SK-N-SH (cell line): ENCODE data around the gene FRMD3.

ENCODE experiments used
- EP300 ChIP-seq, 2 experiments: IDR thresholded peaks; 2 replicates each; pipeline versions ENCODE4 v1.4.0 to v1.6.1; 2012; ENCODE audit warnings: borderline replicate concordance in 1 of 2, low read depth in 1 of 2, low read length in 1 of 2
- EZH2phosphoT487 ChIP-seq: fragments of 200-600 bp; sonication (generic); IDR thresholded peaks from 2 replicates; pipeline ENCODE4 v1.6.1; 2017; ENCODE audit warnings: low read depth, mixed run types, mild to moderate bottlenecking, antibody characterized with exemption, moderate library complexity, borderline replicate concordance
- GATA2 ChIP-seq: sonication (generic); formaldehyde crosslinking; IDR thresholded peaks from 2 replicates; pipeline ENCODE4 v1.5.0; 2020; ENCODE audit warnings: mild to moderate bottlenecking, missing genetic modification reagents
- MEF2A ChIP-seq: IDR thresholded peaks from 2 replicates; pipeline ENCODE4 v1.4.0; 2012; ENCODE audit warnings: low read depth, borderline replicate concordance
- POLR2AphosphoS5 ChIP-seq: IDR thresholded peaks from 2 replicates; pipeline ENCODE4 v1.6.1; 2012; ENCODE audit warnings: low read depth, low read length
- RFX5 ChIP-seq: IDR thresholded peaks from 2 replicates; pipeline ENCODE4 v1.6.1; 2012; ENCODE audit warnings: mild to moderate bottlenecking, improper control_type of control experiment, low read length
- TAF1 ChIP-seq: IDR thresholded peaks from 2 replicates; pipeline ENCODE4 v1.6.1; 2012; ENCODE audit warnings: low read depth, mild to moderate bottlenecking, low read length, moderate library complexity, borderline replicate concordance
- YY1 ChIP-seq: IDR thresholded peaks from 2 replicates; pipeline ENCODE4 v1.4.0; 2012; ENCODE audit warnings: low read depth, mild to moderate bottlenecking
- TF ChIP-seq, protein P1 (sequence below): fragments of 200-600 bp; sonication (generic); IDR thresholded peaks from 2 replicates; pipeline ENCODE4 v1.6.1; 2017; ENCODE audit warnings: antibody characterized with exemption, mild to moderate bottlenecking, moderate library complexity
- TF ChIP-seq, protein P2 (sequence below): IDR thresholded peaks from 2 replicates; pipeline ENCODE4 v1.4.0; 2012; ENCODE audit warnings: low read depth, borderline replicate concordance

DNA sequence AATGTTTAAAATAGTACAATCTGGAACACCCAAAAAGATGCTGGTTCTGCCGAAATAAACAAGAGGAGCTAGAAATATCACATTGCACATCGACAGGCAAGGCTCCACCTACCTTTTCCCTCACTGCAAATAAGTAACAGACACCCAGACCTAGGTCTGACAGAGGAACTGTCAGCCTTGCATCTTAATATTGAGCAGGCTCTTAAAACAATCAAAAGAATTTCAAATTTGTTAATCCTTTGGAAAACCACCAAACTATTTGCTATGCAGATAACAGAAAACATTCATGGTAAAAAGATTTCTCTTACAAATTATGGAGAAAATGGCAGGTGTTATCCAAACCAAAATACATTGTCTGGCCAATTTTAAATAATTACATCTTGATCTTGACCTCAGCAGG, 71.3 kb downstream of the FRMD3 start:
- no peak for TF ChIP-seq MEF2A
- TF ChIP-seq EZH2phosphoT487: no peak
- no peak for TF ChIP-seq TAF1
- TF ChIP-seq, protein P1, sequence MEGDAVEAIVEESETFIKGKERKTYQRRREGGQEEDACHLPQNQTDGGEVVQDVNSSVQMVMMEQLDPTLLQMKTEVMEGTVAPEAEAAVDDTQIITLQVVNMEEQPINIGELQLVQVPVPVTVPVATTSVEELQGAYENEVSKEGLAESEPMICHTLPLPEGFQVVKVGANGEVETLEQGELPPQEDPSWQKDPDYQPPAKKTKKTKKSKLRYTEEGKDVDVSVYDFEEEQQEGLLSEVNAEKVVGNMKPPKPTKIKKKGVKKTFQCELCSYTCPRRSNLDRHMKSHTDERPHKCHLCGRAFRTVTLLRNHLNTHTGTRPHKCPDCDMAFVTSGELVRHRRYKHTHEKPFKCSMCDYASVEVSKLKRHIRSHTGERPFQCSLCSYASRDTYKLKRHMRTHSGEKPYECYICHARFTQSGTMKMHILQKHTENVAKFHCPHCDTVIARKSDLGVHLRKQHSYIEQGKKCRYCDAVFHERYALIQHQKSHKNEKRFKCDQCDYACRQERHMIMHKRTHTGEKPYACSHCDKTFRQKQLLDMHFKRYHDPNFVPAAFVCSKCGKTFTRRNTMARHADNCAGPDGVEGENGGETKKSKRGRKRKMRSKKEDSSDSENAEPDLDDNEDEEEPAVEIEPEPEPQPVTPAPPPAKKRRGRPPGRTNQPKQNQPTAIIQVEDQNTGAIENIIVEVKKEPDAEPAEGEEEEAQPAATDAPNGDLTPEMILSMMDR: no peak
- no peak for TF ChIP-seq EP300 (IDR thresholded peaks at IDR 0.05; ENCODE audit: borderline replicate concordance in 1 of 2, low read depth in 1 of 2, low read length in 1 of 2)
- TF ChIP-seq YY1: no peak
- TF ChIP-seq, protein P2, sequence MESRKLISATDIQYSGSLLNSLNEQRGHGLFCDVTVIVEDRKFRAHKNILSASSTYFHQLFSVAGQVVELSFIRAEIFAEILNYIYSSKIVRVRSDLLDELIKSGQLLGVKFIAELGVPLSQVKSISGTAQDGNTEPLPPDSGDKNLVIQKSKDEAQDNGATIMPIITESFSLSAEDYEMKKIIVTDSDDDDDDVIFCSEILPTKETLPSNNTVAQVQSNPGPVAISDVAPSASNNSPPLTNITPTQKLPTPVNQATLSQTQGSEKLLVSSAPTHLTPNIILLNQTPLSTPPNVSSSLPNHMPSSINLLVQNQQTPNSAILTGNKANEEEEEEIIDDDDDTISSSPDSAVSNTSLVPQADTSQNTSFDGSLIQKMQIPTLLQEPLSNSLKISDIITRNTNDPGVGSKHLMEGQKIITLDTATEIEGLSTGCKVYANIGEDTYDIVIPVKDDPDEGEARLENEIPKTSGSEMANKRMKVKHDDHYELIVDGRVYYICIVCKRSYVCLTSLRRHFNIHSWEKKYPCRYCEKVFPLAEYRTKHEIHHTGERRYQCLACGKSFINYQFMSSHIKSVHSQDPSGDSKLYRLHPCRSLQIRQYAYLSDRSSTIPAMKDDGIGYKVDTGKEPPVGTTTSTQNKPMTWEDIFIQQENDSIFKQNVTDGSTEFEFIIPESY: no peak
- no peak for TF ChIP-seq POLR2AphosphoS5
- TF ChIP-seq RFX5: no peak
- TF ChIP-seq GATA2: no peak
